Fibroblast of gingiva (primary cell): ENCODE measurements around the gene IL11.

Experiments
- DNase-seq: peaks from one replicate; pipeline ENCODE4 v3.0.0-alpha.2; 2011; ENCODE audit warnings: low read depth

Gene IL11

GRCh38 chr19:55372316-55373081 is 2.2 kb upstream of the IL11 start:
- DNase-seq = no peak

GRCh38 chr19:55369653-55370304 is 484 bp downstream of the IL11 start:
- DNase-seq = peak; percentile 27

DNA sequence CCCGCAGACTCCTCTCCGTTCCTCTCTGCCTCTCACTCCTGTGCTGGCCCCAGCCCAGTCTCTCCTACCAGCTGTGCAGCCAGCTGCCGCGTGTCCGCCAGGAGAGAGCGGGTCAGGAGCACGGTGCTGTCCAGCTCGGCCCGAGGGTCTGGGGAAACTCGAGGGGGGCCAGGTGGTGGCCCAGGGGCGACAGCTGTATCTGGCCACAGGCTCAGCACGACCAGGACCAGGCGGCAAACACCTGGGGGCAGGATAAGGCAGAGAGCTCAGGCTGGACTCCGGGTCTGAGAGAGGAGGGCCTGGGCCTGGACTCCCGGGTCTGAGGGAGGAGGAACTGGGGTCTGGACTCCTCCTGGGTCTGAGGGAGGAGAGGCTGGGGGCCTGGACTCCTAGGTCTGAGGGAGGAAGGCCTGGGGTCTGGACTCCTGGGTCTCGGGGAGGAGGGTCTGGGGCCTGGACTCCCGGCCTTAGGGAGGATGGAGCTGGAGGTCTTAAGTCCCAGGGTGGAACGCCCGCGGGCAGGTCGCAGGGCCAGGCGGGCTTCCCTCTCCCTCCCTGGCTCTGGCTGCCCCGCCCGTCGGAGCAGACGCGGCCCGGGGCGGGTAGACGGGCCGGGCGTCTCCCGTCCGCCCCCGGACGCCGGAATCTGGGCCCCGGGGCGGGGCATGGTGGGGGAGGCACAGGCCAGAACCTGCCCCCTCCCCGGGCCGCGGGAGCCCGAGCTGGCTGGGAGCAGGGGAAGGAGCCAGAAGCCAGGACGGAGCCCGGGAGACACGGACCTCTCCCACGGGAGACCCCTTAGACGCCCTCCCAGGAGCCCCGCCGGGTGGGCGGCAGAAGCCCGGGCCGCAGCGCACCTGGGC is 1.3 kb downstream of the IL11 start:
- no peak for DNase-seq

- no peak for DNase-seq
Observed at GRCh38 chr19:55368106-55368505, 2.2 kb downstream of the IL11 start.

DNA sequence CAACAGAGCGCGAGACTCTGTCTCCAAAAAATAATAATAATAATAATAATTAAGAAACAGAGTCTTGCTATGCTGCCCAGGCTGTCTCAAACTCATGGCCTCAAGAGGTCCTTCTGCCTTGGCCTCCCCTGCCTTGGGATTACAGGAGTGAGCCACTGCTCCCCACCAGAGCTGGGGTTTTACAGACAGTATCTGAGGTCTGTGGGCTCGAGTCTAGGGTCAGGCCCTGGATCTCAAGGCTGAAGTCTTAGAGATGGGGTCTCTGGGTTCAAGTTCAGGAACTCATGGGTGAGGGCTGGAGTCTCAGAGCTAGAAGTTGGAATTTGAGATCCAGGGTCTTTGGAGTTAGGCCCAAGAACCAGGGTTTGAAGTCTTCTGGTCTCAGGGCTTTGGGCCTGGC is 3.5 kb downstream of the IL11 start:
- DNase-seq = no peak

- DNase-seq = no peak
Observed at GRCh38 chr19:55365964-55366363, 4.3 kb downstream of the IL11 start.

GRCh38 chr19:55365245-55365644 is 5.0 kb downstream of the IL11 start:
- DNase-seq = no peak

DNA sequence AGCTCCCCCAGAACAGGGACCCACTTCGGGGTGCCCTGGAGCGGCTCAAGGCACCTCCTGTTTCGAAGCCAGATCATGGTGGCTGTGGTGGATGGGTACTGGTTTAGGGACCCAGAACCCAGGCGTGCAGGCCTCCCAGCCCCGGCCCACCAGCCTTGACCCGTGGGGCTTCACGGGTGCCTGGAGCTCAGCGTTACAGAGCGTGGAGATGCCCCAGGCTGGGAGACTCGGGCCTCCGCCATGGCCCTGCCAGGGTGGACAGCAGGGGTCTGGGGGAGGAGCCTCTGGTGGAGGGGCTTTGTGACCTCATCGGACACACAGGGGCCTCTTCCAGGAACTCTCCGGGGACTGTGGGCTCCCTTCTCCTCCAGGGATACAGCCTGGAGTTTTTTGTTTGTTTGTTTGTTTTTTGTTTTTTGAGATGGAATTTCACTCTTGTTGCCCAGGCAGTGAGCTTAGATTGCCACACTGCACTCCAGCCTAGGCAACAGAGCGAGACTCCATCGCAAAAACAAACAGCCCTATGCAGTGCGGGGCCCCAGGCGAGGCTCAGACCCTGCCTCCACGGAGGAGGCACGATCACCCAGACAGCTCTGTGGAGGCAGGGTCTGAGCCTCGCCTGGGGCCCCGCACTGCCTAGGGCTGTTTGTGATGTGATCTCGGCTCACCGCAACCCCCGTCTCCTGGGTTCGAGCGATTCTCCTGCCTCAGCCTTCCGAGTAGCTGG is 7.1 kb downstream of the IL11 start, which contains the start of gene GARIN5B:
TSS of gene GARIN5B (minus strand) at position 271 of the 727 bp plus-strand sequence. CDS start at position 77, 194 bp downstream.
- DNase-seq = no peak

- no peak for DNase-seq
Observed at GRCh38 chr19:55362174-55362989, 7.9 kb downstream of the IL11 start.

DNA sequence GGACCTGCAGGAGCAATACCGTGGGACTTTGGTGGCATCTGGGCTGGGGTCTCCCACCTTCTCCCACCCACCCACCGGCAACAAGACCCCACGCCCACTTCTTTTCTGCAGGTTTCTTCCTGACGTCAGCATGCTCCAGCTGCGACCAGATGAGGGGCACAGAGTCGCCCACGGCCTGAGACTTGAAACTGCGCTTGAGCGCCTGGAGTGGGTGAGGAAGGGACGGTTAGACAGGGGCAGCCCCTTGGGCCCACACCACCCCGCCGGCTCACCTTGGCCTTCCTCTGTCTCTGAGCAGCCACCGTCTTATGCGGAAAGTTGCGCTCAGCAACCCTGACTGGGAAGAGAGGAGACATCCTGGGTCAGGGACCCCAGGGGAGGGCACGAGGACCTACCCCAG is 9.4 kb downstream of the IL11 start:
- DNase-seq = no peak

DNA sequence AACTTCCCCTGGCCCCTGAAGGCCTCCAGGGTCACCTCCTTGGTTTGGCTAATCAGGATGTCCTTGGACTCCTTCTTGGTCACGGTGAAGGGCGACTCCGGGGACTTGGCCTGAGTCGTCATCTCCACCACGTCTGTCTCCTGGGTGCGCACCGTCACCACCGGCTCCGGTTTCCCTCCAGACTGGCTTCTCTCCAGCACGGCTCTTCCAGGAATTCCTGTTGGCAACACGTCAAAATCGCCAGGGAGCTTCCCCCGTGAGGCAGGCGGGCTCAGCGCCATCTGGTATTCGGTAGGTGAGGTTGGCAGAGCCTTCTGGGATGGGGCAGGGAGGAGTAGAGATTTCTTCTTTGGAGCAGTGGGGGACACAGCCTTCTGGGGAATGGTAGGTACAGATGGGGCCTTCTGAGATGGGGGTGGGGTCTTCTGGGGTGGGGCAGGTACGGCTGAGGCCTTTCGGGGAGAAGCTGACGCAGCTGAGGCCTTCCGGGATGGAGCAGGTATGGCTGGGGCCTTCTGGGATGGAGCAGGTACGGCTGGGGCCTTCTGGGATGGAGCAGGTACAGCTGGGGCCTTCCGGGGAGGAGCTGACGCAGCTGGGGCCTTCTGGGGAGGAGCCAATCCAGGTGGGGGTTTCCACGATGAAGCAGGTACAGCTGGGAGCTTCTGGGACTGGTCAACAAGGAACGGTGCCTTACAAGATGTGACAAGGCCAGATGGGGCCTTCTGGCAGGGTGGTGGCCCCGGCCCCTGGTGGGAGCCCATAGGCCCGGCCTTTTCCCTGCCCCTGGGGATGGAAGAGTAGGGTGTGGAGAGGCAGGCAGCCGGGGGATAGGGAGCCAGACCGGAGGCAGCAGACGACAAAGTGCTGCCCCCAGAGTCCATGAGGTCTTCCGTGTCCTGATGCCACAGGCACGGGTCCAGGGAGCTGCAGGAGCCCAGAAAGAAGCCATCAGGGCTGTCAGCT is 11.0 kb downstream of the IL11 start:
- DNase-seq = no peak

DNA sequence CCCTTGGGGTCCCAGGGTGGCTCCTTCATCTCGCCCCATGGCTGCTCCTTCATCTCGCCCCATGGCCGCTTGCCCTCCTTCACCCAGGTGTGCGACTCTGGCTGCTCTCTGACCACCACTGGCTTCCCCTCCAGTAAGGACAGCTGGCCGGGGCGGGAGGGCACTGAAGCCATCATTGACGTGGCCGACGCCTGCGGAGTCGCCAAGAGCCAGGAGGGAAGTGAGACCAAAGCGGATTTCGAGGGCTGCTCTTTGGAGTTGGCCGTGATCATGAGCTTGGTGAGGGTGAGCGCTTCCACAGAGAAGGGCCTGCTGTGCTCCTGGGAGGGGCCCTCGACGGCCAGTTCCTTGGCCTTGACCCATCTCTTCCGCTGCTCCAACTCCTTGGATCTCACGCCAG is 11.8 kb downstream of the IL11 start:
- no peak for DNase-seq

GRCh38 chr19:55355213-55355821 is 14.9 kb downstream of the IL11 start:
- DNase-seq = no peak

DNA sequence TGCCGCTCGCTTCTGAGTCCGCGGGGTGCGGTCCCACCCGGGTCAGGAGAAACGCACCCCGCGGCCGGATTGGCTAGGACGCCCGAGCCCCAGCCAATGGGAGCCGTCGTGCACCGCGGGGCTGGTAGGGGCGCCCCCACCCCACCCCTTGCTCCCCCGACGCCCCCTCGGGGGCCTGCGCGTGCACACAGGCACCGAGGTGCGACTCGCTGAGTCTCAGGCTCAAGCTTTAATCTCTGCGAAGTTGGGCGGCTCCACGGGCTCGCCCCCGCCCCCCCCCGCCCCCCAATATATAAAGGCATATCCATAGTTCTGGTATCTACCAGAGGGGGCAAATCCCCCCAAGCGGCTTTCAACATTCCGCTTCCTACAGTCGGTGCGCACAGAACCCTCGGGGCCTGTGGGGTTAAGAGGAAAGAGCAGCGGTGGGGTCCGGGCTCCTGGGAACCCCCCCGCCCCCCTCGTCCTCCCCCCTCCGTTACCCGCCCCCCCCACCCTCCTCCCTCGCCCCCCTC is 15.5 kb downstream of the IL11 start, which contains the start of gene COX6B2:
TSS of gene COX6B2 (minus strand) at position 22 of the 515 bp plus-strand sequence. CDS start 198 bp downstream, outside the sequence.
- DNase-seq = no peak

- DNase-seq = peak; percentile 38
Observed at GRCh38 chr19:55353803-55354697, 16.2 kb downstream of the IL11 start.

DNA sequence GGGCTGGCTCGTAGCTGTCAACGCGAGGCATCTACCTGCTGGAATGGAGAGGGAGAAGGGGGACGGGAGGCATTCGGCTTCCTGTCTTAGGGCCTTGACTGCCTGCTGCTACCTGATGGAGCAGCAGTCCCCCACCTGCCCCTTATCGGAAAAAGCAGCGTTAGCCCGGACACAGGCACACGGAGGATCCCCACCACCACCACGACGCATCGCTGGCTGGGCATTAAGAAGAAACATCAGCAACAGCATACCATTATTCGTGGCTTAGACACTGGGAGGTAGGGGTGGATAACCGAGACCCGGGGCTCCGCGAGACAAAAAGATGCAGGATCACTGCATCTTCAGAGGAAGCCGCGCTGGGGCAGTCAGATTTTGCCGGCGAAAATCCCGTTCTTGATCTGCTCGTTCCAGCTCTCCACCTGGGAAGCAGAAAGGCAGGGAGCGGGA is 16.9 kb downstream of the IL11 start:
- no peak for DNase-seq

DNA sequence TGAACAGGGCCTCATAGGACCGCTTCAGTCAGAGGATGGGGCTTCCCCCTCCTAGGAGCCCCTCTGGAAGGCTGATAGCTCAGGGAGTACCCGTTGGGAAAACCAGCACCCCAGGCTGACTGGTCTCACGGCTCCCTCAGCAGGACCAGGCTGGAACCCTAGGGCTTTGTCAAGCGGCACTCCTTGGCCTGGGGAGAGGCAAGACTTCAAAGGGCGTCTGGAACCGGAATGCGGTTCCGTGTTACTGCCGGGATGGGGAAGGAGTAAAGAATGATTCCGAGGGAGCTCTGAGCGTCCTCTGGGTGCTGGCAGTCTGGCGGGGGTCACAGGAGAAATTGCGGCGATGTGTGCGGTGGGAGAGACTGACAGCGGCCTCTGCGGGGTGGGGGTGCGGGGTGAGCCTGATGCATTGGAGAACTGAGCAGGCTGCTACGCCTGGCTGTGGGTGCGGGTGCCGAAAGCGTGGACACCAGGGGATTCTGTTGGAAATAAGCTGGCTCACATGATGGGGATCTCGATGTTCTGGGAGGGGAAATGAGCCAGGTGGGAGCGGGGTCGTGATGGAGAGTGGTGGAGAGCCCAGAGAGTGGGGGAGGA is 17.6 kb downstream of the IL11 start:
- DNase-seq = no peak

DNA sequence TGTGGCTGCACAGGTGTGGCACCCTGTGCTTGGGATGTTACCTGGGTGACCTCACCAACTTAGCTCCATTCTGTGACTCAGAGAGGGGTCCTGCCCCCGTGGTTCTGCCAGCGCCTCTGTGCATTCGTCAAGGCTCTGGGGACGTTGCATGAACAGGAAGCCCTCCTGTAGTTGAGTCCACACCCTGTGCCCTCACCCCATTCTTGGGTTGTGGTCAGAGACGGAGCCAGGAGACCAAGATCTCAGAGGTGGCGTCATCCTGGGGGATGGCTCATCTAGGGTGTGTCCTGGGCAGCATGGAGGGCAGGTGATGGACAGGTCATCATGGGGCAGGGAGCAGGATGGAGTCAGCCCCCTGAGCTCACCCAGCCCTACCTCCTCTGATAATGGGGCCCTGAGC is 18.2 kb downstream of the IL11 start:
- no peak for DNase-seq
